Neuron (in vitro differentiated cells): ENCODE measurements around the gene RAB3B.

Experiments used
- H2AFZ ChIP-seq: one replicate; pipeline ENCODE4 v1.6.1; 2013; ENCODE audit warnings: low read depth, mild to moderate bottlenecking, inconsistent platforms, low read length, moderate library complexity
- H3K27me3 ChIP-seq: one replicate; pipeline ENCODE4 v1.6.1; 2013; ENCODE audit warnings: low read length; ENCODE audit not compliant: insufficient read depth
- H3K36me3 ChIP-seq: one replicate; pipeline ENCODE4 v1.6.1; 2013; ENCODE audit warnings: low read length; ENCODE audit not compliant: insufficient read depth
- H3K4me1 ChIP-seq: one replicate; pipeline ENCODE4 v1.6.1; 2013; ENCODE audit warnings: low read length; ENCODE audit not compliant: insufficient read depth
- H3K4me3 ChIP-seq: 2 replicates; pipeline ENCODE4 v1.5.1; 2013; ENCODE audit warnings: mild to moderate bottlenecking, low read length, moderate library complexity
- H3K9me3 ChIP-seq: one replicate; pipeline ENCODE4 v1.6.1; 2013; ENCODE audit warnings: low read length

The RAB3B gene

DNA sequence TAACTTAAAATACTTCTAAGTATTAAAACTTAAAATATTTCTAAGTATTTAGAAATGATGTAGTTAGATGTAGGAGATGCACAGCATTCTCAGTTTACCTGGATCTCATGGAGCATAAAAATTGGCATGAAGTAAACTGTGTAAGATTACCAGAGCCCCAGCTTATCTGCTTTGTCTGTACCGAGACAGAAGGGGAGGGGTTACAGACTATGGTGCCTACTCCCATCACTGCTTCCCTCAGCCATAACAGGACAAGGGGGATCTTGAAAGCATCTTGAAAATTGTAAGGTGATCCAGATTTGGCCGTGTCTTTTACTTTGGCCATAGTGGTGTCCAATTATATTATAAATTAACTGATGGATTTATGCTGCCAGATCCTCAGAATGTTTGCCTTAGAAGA is 130.8 kb downstream of the RAB3B start:
- Histone ChIP-seq H3K4me3 (no peak overlapping the region), H2AFZ (no peak overlapping the region), H3K4me1 (no peaks in the 10 kb centered on the region), H3K9me3 (no peaks in the 10 kb centered on the region), H3K27me3 (no peaks in the 10 kb centered on the region), H3K36me3 (peaks cover 5% of the 10 kb centered on the region)

- Histone ChIP-seq H2AFZ (no peak overlapping the region), H3K27me3 (no peaks in the 10 kb centered on the region), H3K4me3 (no peak overlapping the region)
These were observed 131.2 kb downstream of the RAB3B start for GRCh38 chr1:51859333-51859732.

GRCh38 chr1:51858892-51859291 is 131.6 kb downstream of the RAB3B start:
- Histone ChIP-seq H2AFZ (no peak overlapping the region), H3K36me3 (peaks cover 5% of the 10 kb centered on the region), H3K9me3 (no peaks in the 10 kb centered on the region), H3K4me3 (no peak overlapping the region), H3K27me3 (no peaks in the 10 kb centered on the region), H3K4me1 (no peaks in the 10 kb centered on the region)

More at GRCh38 chr1:51859333-51859732, 131.2 kb downstream of the RAB3B start:
- Histone ChIP-seq H3K9me3 (no peaks in the 10 kb centered on the region), H3K36me3 (peaks cover 5% of the 10 kb centered on the region), H3K4me1 (no peaks in the 10 kb centered on the region)
